NK-92 (cell line): Measurements from ENCODE around the gene MSX2.

Source experiments
- DNase-seq: peaks from one replicate; lab custom pipeline; 2025; ENCODE audit not compliant: unreplicated experiment; lab: John Stamatoyannopoulos, UW

The MSX2 gene

DNA sequence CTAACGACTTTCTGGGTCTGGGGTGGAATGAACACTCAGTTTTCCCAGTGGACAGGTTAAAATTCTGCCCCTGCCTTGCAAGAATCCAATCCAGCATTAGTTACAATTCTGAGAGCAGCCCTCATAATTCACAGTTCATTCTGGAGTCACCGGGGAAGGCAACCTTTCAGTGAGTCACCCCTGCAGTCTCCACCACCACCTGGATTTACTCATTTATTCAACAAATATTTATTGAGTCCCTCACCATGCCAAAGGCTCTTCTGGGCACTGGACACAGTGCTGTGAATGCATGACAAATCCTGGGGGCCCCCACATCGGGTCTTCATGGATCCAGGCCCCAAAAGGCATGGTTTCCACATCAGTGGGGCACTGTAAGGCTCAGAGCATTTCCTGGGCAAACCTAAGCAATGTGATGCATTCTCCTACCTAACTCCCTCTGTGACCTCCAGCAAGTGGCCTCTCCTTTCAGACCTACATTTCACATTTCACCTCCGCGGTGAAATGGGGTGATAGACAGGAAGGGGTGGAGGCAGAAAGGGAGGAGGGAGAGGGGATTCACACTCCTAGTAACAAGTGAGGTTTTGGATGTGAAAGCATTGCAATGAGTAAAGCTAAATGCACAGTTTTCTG is 6.4 kb upstream of the MSX2 start:
- DNase-seq = no peak

GRCh38 chr5:174718880-174719610 is 5.3 kb upstream of the MSX2 start:
- no peak for DNase-seq

- no peak for DNase-seq
These were observed 4.4 kb upstream of the MSX2 start for GRCh38 chr5:174719793-174720611.

- no peak for DNase-seq
These were observed 3.5 kb upstream of the MSX2 start for GRCh38 chr5:174720612-174721529.

- DNase-seq = no peak
These were observed 2.6 kb upstream of the MSX2 start for GRCh38 chr5:174721530-174722432.

DNA sequence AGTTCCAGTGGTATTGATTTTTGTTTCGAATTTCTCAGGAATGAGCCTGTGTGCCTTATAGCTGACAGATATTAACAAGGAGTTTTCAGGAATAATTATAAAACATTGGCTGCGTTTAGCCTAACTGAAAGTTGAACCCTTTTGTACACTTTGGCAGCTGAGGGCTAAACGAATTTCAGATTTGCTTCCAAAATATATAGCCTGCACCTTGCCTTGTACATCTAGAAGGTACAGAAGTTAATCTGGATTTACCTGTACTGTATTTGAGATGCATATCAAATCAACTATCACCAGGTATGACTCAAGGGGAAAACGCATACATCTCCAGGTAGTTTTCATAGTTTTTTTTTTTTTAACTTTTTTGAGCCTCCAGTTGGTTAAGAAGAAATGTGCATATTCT is 1.9 kb upstream of the MSX2 start:
- no peak for DNase-seq

DNA sequence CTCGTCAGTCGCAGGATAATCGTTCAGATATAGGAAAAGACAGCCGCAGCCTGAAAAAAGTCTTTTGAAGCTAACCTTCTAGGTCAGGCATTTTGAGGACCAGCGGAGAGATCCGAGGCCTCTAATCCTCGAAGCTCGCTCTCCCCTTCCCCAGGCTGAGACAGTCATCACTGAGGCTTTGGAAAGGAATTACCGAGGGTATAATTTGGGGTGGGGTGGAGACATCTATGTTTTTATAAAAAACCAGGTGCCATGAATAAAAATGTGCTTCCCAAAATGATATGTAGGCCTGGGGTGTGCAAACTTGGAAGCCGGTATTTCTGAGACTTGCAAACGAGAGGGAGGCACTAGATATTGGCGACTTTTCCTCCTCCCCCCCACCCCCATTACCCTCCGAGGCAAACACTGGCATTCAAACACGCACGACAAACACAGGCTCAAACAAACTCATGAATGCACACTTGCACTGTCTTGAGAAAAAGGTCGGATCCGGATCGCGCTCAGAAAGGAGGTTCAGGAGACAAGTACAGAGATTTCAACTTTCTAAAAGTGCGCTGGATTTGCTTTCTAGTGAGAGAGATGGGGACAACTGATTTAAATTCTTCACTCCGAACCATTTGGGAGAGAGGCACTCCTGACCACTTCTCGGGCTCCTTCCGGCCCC is 935 bp upstream of the MSX2 start:
- DNase-seq = no peak

DNA sequence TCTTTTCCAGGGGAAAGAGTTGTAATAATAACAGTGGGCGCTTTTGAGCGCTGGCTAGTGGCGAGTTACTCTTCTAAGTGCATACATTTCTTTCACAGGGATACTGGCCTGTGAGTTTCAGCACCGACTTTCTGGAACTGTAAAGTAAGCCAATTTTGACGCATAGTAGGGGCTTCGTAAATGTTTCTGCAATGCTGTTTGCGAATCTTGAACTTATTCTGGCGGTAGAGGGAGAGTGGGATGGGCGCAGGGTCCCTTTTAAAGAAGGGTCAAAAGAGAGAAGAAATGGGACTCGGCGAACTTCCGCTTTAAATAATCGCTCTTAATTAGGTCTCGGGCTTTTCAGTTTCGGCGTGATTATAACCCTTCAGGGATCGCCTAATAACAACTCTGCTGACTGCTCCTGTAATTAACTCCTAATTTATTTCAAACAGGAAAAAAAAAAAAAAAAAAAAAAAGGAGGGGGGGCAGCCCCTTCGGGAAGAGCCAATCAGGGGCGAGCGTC is 351 bp upstream of the MSX2 start:
- no peak for DNase-seq

DNA sequence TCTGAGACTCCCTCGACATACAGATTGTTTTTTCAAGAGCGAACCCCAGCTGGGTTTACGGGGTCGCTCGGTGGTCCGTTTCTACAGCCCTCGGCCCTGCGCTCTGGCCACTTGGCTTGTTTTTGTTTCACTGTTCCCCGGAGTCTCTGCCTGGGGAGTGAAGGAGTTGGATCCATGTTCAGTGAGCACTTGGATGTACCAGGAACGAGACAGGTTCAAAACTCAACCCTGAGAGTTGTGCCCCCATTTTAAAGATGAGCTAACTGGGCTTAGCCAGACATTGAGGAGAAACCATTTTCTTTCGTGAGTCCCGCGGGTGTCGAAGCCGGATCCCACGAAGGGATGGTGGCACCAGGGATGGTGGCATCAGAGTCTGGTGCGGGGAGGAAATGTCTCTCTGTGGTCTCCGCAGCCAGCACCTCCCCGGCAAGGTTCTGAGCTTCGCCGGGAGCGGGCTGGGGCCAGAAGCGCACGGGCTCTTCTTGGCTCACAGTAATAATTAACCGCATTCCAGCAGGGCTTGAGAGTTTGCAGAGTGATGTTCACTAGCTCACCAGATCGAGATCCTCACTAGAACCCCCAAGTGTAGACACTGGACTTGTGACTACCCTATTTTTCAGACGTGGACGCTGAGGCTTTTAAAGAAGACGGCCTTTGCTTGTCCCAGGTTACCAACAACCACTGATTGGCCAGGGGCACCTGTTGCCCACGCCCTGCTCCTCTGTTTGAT is 1.0 kb downstream of the MSX2 start:
- DNase-seq = no peak

- DNase-seq = no peak
These were observed 1.7 kb downstream of the MSX2 start for GRCh38 chr5:174725991-174726601.

- no peak for DNase-seq
These were observed 2.8 kb downstream of the MSX2 start for GRCh38 chr5:174726916-174727793.

- DNase-seq = no peak
These were observed 3.7 kb downstream of the MSX2 start for GRCh38 chr5:174727794-174728680.

DNA sequence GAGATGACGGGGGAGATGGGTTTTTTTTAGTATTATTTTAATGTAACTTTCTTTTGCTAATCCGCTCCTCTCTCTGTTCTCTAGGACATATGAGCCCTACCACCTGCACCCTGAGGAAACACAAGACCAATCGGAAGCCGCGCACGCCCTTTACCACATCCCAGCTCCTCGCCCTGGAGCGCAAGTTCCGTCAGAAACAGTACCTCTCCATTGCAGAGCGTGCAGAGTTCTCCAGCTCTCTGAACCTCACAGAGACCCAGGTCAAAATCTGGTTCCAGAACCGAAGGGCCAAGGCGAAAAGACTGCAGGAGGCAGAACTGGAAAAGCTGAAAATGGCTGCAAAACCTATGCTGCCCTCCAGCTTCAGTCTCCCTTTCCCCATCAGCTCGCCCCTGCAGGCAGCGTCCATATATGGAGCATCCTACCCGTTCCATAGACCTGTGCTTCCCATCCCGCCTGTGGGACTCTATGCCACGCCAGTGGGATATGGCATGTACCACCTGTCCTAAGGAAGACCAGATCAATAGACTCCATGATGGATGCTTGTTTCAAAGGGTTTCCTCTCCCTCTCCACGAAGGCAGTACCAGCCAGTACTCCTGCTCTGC is 4.8 kb downstream of the MSX2 start:
- DNase-seq = no peak

- DNase-seq = no peak
These were observed 7.0 kb downstream of the MSX2 start for GRCh38 chr5:174731214-174732035.
